ENCODE data around the gene RPL27. TPM values are rescaled to one million over a fixed set of nuclear protein-coding genes. Genes with fewer than 3 reads are reported as not detected.

The RPL27 gene
- total RNA-seq, 4 donors from 2014 or later, result 912 to 2,032 (median 1,085) TPM

GRCh38 chr17:42971589-42971988, 26.6 kb upstream of the RPL27 start:
- TF ChIP-seq, protein P1, sequence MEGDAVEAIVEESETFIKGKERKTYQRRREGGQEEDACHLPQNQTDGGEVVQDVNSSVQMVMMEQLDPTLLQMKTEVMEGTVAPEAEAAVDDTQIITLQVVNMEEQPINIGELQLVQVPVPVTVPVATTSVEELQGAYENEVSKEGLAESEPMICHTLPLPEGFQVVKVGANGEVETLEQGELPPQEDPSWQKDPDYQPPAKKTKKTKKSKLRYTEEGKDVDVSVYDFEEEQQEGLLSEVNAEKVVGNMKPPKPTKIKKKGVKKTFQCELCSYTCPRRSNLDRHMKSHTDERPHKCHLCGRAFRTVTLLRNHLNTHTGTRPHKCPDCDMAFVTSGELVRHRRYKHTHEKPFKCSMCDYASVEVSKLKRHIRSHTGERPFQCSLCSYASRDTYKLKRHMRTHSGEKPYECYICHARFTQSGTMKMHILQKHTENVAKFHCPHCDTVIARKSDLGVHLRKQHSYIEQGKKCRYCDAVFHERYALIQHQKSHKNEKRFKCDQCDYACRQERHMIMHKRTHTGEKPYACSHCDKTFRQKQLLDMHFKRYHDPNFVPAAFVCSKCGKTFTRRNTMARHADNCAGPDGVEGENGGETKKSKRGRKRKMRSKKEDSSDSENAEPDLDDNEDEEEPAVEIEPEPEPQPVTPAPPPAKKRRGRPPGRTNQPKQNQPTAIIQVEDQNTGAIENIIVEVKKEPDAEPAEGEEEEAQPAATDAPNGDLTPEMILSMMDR (IDR thresholded peaks at IDR 0.05; ENCODE audit: low read depth), result no peak

DNA sequence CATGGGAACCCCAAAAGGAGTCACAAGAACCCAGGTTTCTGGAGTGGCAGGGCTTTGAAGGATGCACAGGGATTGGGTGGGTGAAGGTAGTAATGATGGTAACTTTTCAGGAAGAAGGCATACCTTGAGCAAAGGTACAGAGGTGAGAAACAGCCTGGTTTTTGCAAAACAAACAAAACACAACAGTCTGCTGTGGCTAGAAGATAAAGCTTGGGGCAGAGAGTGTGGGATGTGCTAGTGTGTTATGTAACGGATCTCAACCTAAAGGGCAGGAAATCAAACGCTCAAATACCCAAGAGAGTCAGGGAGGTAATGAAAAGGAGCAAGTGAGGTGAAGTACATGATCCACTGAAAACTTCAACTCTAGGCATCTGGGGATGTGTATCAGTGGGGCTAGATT, 23.0 kb upstream of the RPL27 start:
- TF ChIP-seq, protein P1 (IDR thresholded peaks at IDR 0.05; ENCODE audit: low read depth), result no peak

- TF ChIP-seq, protein P1 (IDR thresholded peaks at IDR 0.05; ENCODE audit: low read depth), result no peak
Measured at GRCh38 chr17:42979511-42980273, 18.5 kb upstream of the RPL27 start, which contains the start of gene PTGES3L. Gene PTGES3L (minus strand): TSS chr17:42980080. CDS start chr17:42980053, 27 bp downstream.

GRCh38 chr17:42980274-42980765, 17.9 kb upstream of the RPL27 start, which contains the start of gene RUNDC1:
Gene RUNDC1 (plus strand): TSS chr17:42980565. CDS start chr17:42980577, 12 bp downstream.
- TF ChIP-seq, protein P1 (IDR thresholded peaks at IDR 0.05; ENCODE audit: low read depth), result no peak

DNA sequence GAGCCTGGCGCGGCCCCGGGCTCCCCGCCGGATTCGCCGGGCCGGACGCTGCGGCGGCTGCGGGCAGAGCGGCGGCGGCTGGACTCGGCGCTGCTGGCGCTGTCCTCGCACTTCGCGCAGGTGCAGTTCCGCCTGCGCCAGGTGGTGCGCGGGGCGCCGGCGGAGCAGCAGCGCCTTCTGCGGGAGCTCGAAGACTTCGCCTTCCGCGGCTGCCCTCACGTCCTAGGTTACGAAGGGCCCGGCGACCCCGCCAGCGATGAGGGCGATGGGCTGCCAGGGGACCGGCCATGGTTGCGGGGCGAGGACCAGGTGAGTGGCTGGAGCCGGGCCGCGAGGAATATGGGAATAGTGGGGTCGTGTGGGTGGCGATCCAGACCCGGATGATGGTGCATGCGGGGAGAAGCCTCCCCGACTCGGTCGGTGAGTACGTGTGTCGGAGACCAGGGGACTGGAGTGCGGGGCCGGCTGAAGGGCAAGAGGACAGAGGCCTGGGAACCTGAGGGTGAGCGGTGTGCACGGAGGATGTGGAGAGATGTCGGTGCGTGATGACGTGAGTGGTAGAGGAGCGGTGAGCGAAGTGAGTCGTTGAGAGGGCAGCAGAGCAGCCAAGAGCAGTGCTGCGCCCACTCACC, 17.3 kb upstream of the RPL27 start:
- TF ChIP-seq, protein P1 (IDR thresholded peaks at IDR 0.05; ENCODE audit: low read depth), result no peak

DNA sequence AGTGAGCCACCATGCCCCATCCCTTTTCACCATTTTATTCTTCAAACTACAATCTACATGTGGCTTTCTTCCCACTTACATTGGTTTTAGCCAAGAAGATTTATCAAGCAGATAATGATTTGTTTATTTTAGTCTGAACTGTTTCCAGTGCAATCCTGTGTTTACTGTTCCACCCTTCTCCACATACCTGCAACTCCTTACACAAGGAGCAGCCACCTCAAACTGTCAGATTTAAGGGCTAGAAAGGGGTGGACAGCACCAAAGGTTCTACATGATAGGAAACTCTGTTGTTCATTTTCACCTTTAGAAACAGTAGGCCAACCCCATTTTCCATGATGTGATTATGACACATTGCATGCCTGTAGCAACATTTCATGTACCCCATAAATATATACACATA, 16.0 kb upstream of the RPL27 start:
- TF ChIP-seq, protein P1 (IDR thresholded peaks at IDR 0.05; ENCODE audit: low read depth), result no peak

- TF ChIP-seq, protein P1 (IDR thresholded peaks at IDR 0.05; ENCODE audit: low read depth), result no peak
Measured at GRCh38 chr17:42985225-42985624, 13.0 kb upstream of the RPL27 start.
